ENCODE results near the gene GALNT10. TPM values are rescaled to one million over a fixed set of nuclear protein-coding genes. Genes with fewer than 3 reads are reported as not detected.

Gene GALNT10
- total RNA-seq, 2 donors from 2014 or later: 30.2 to 43.4 TPM

GRCh38 chr5:154428208-154428607 lies 237.7 kb downstream of the GALNT10 start:
- Histone ChIP-seq H3K4me3 (ENCODE audit: low read length) (no peak overlapping the region), H3K27me3 (ENCODE audit: control insufficient read depth, insufficient read depth, low read length, poor library complexity, severe bottlenecking) (no peaks in the 10 kb centered on the region), H3K36me3 (ENCODE audit: control insufficient read depth, insufficient read depth, low read length) (no peaks in the 10 kb centered on the region), H3K27ac (ENCODE audit: low read depth, low read length) (no peak overlapping the region), H3K4me1 (ENCODE audit: control insufficient read depth, insufficient read depth, low read length) (no peaks in the 10 kb centered on the region), H3K9me3 (ENCODE audit: control insufficient read depth, low read length) (peaks cover 2% of the 10 kb centered on the region), H3K9ac (ENCODE audit: extremely low read depth, low read length, poor library complexity, severe bottlenecking) (no peak overlapping the region)
- 92% methylated on average over 2 of the region's 3 CpGs; no CpG with 5 or more reads in 1 of the 2 experiments for WGBS, 2 experiments (ENCODE audit: insufficient coverage in 1 of 2, insufficient read length in 1 of 2)
- TF ChIP-seq CTCF (conservative IDR thresholded peaks at IDR 0.05): no peak
- H3K27ac Mint-ChIP-seq: no peak overlapping the region
- no peaks in the 10 kb centered on the region for H3K4me1 Mint-ChIP-seq
- no peak for DNase-seq
- H3K36me3 Mint-ChIP-seq (ENCODE audit: low read depth): peaks cover 2% of the 10 kb centered on the region
- no peaks in the 10 kb centered on the region for H3K27me3 Mint-ChIP-seq (ENCODE audit: insufficient read depth)
- H3K4me3 Mint-ChIP-seq: no peak overlapping the region
- H3K9me3 Mint-ChIP-seq: no peaks in the 10 kb centered on the region

- no peaks in the 10 kb centered on the region for H3K4me1 Mint-ChIP-seq
- WGBS, 2 experiments (ENCODE audit: insufficient coverage in 1 of 2, insufficient read length in 1 of 2): 92 to 98% methylated on average over 1 of the region's 1 CpG
- no peak for TF ChIP-seq CTCF (conservative IDR thresholded peaks at IDR 0.05)
Measured at GRCh38 chr5:154429341-154429740, 238.8 kb downstream of the GALNT10 start.

GRCh38 chr5:154430466-154430865 lies 239.9 kb downstream of the GALNT10 start:
- H3K27ac Mint-ChIP-seq: no peak overlapping the region
- Histone ChIP-seq H3K27me3 (ENCODE audit: control insufficient read depth, insufficient read depth, low read length, poor library complexity, severe bottlenecking) (no peaks in the 10 kb centered on the region), H3K4me1 (ENCODE audit: control insufficient read depth, insufficient read depth, low read length) (no peaks in the 10 kb centered on the region), H3K36me3 (ENCODE audit: control insufficient read depth, insufficient read depth, low read length) (no peaks in the 10 kb centered on the region), H3K4me3 (ENCODE audit: low read length) (no peak overlapping the region), H3K9me3 (ENCODE audit: control insufficient read depth, low read length) (peaks cover 3% of the 10 kb centered on the region), H3K9ac (ENCODE audit: extremely low read depth, low read length, poor library complexity, severe bottlenecking) (no peak overlapping the region), H3K27ac (ENCODE audit: low read depth, low read length) (peak overlapping the region; percentile 49)
- 87 to 100% methylated on average over 1 to 4 of the region's 4 CpGs for WGBS, 2 experiments (ENCODE audit: insufficient coverage in 1 of 2, insufficient read length in 1 of 2)
- H3K36me3 Mint-ChIP-seq (ENCODE audit: low read depth): peaks cover 9% of the 10 kb centered on the region
- no peak for TF ChIP-seq CTCF (conservative IDR thresholded peaks at IDR 0.05)
- H3K4me3 Mint-ChIP-seq: no peak overlapping the region
- no peaks in the 10 kb centered on the region for H3K4me1 Mint-ChIP-seq
- no peaks in the 10 kb centered on the region for H3K27me3 Mint-ChIP-seq (ENCODE audit: insufficient read depth)
- DNase-seq: no peak
- no peaks in the 10 kb centered on the region for H3K9me3 Mint-ChIP-seq

More at GRCh38 chr5:154429341-154429740, 238.8 kb downstream of the GALNT10 start:
- H3K27me3 Mint-ChIP-seq (ENCODE audit: insufficient read depth): no peaks in the 10 kb centered on the region
- no peak for DNase-seq
- H3K4me1 ChIP-seq (ENCODE audit: control insufficient read depth, insufficient read depth, low read length): no peaks in the 10 kb centered on the region
- no peak overlapping the region for H3K27ac Mint-ChIP-seq
- no peak overlapping the region for H3K9ac ChIP-seq (ENCODE audit: extremely low read depth, low read length, poor library complexity, severe bottlenecking)
- no peaks in the 10 kb centered on the region for H3K9me3 ChIP-seq (ENCODE audit: control insufficient read depth, low read length)
- H3K4me3 ChIP-seq (ENCODE audit: low read length): no peak overlapping the region
- no peaks in the 10 kb centered on the region for H3K9me3 Mint-ChIP-seq
- peaks cover 2% of the 10 kb centered on the region for H3K36me3 Mint-ChIP-seq (ENCODE audit: low read depth)
- no peak overlapping the region for H3K27ac ChIP-seq (ENCODE audit: low read depth, low read length)
- no peaks in the 10 kb centered on the region for H3K36me3 ChIP-seq (ENCODE audit: control insufficient read depth, insufficient read depth, low read length)
- H3K4me3 Mint-ChIP-seq: no peak overlapping the region
- H3K27me3 ChIP-seq (ENCODE audit: control insufficient read depth, insufficient read depth, low read length, poor library complexity, severe bottlenecking): no peaks in the 10 kb centered on the region

Data from endodermal cell (in vitro differentiated cells).